Measurements from ENCODE around the gene NBPF1. TPM values are rescaled to one million over a fixed set of nuclear protein-coding genes. Genes with fewer than 3 reads are reported as not detected.
"Not testable (repeated sequence)": the region's sequence is repeated elsewhere in the genome, so short reads cannot be mapped to it uniquely, and the experiment has no call there.

The NBPF1 gene
- total RNA-seq, 1 experiment from 2014 or later = 45.4 TPM

DNA sequence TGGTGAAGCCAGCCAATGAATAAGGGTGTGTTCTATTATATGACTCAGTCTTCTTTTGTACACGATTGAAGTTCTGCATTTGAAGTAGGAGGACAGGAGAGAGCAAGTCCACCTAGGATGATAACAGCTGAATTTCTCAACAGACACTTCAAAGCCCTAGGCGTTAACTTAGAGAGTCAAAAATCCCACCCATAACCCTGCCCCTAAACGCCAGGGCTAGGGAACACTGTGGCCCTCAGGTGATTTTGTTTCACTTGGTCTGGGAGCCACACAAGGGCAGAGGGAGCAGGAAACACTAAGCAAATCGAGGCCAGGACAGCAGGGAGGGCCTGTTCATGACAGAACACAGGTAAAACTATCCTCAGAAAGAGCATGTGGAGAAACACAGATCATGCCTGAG lies 52.3 kb downstream of the NBPF1 start:
- H3K79me2 ChIP-seq (ENCODE audit: low read depth); H3K27me3 ChIP-seq (ENCODE audit: insufficient read depth, low read depth); H3K27ac ChIP-seq; intact Hi-C loops (cut with micrococcal nuclease; ENCODE audit: unreplicated experiment); H3K4me2 ChIP-seq; CTCF ChIA-PET; H4K20me1 ChIP-seq (ENCODE audit: insufficient read depth); H2AFZ ChIP-seq; H3K9me3 ChIP-seq (ENCODE audit: insufficient read depth, low read depth); H3F3A ChIP-seq (ENCODE audit: insufficient read depth, low read depth); POLR2A ChIA-PET (ENCODE audit: unreplicated experiment); H3K9me2 ChIP-seq (ENCODE audit: insufficient read depth); DNase-seq; H3K36me3 ChIP-seq (ENCODE audit: low read depth); H3K4me1 ChIP-seq (replicated peaks; ENCODE audit: insufficient read depth); BruUV-seq (replicated peaks); H3K4me3 ChIP-seq: not testable (repeated sequence)

DNA sequence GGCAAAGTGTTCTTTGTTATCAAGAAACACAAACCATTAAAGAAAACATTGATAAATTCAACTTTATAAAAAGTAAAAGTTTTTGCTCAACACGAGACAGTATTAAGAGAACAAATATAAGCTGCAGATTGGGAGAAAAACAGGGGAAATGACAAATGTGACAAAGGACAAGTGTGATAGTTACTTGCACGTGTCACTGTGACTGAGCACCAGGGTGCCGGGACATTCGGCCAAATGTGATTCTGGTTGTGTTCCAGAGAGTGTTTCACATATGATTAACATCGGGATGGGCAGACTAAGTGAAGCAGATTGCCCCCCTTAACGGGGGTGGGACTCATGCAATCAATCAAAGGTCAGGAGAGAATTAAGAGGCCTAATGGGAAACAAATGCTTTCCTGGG lies 52.9 kb downstream of the NBPF1 start:
- H2AFZ ChIP-seq; H3K4me3 ChIP-seq; POLR2A ChIA-PET (ENCODE audit: unreplicated experiment); BruUV-seq (replicated peaks); H3K27me3 ChIP-seq (ENCODE audit: insufficient read depth, low read depth); H3K4me2 ChIP-seq; intact Hi-C loops (cut with micrococcal nuclease; ENCODE audit: unreplicated experiment); H3K4me1 ChIP-seq (replicated peaks; ENCODE audit: insufficient read depth); DNase-seq; H3K79me2 ChIP-seq (ENCODE audit: low read depth); H3K9me2 ChIP-seq (ENCODE audit: insufficient read depth); H3F3A ChIP-seq (ENCODE audit: insufficient read depth, low read depth); H3K9me3 ChIP-seq (ENCODE audit: insufficient read depth, low read depth); H4K20me1 ChIP-seq (ENCODE audit: insufficient read depth); H3K27ac ChIP-seq; CTCF ChIA-PET; H3K36me3 ChIP-seq (ENCODE audit: low read depth): not testable (repeated sequence)

DNA sequence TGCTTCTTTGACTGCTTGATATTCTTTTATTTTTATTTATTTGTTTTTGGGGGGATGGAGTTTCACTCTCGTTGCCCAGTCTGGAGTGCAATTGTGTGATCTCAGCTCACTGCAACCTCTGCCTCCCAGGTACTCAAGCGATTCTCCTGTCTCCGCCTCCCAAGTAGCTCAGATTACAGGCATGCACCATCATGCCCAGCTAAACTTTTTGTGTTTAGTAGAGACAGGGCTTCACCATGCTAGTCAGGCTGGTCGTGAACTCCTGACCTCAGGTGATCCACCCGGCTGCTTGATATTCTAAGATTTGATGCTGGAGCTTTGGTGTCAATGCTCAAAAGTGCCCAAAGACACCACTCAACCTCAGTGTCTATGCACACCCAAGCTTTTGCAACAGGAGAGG lies 53.7 kb downstream of the NBPF1 start:
- H3K27ac ChIP-seq; H3K36me3 ChIP-seq (ENCODE audit: low read depth); H3K79me2 ChIP-seq (ENCODE audit: low read depth); DNase-seq; BruUV-seq (replicated peaks); H4K20me1 ChIP-seq (ENCODE audit: insufficient read depth); CTCF ChIA-PET; H3K4me3 ChIP-seq; H3K27me3 ChIP-seq (ENCODE audit: insufficient read depth, low read depth); intact Hi-C loops (cut with micrococcal nuclease; ENCODE audit: unreplicated experiment); H3K9me2 ChIP-seq (ENCODE audit: insufficient read depth); H3F3A ChIP-seq (ENCODE audit: insufficient read depth, low read depth); H2AFZ ChIP-seq; H3K4me2 ChIP-seq; H3K4me1 ChIP-seq (replicated peaks; ENCODE audit: insufficient read depth); H3K9me3 ChIP-seq (ENCODE audit: insufficient read depth, low read depth): not testable (repeated sequence)
- POLR2A ChIA-PET (ENCODE audit: unreplicated experiment) = interaction anchor here (0.6 kb wide), 1 partner anchor 119 kb away, joined by 4 read pairs; no protein-coding TSS in a partner anchor

DNA sequence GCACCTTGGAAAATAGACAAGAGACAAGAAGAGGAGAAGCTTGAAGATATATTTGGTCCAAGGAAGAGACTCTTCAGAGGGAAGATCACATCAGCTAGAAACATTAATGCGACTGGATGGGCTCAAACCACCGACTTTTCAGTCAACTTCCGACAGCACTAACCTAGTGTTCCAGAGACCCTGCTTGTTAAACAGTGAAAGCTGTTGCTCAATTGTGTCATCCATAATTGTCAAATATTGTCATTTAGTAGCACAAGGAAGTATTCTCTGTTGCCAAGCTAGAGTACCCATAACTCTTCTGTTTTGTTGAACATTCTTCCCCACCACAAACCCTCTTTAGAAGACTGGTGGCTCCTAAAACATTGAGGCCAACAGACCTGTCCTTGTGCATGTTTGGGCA lies 56.3 kb downstream of the NBPF1 start:
- H4K20me1 ChIP-seq (ENCODE audit: insufficient read depth); POLR2A ChIA-PET (ENCODE audit: unreplicated experiment); BruUV-seq (replicated peaks); H2AFZ ChIP-seq; intact Hi-C loops (cut with micrococcal nuclease; ENCODE audit: unreplicated experiment); H3K79me2 ChIP-seq (ENCODE audit: low read depth); DNase-seq; H3F3A ChIP-seq (ENCODE audit: insufficient read depth, low read depth); H3K4me3 ChIP-seq; H3K9me2 ChIP-seq (ENCODE audit: insufficient read depth); H3K27ac ChIP-seq; H3K4me1 ChIP-seq (replicated peaks; ENCODE audit: insufficient read depth); CTCF ChIA-PET; H3K36me3 ChIP-seq (ENCODE audit: low read depth); H3K4me2 ChIP-seq; H3K27me3 ChIP-seq (ENCODE audit: insufficient read depth, low read depth); H3K9me3 ChIP-seq (ENCODE audit: insufficient read depth, low read depth): not testable (repeated sequence)

DNA sequence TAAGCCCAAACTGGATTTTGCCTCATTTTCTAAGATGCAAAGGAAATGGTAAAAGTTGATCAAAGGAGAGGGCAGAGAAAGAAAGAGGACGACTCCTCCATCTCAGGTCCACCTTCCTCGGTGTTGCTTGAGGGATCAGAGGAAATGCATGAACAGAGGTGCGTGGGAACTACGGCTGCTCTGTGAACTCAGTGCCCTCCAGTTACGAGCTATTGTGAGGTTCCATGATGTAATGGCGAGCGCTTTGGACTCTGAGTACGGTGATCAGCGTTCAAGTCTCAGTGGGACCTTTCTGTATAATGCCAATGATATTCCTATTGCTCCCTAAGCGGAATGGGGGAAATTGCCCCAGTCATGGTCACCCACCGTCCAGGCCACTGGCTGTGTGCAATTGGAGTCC lies 60.1 kb downstream of the NBPF1 start:
- CTCF ChIA-PET; H3K4me1 ChIP-seq (replicated peaks; ENCODE audit: insufficient read depth); H3K27ac ChIP-seq; H3K9me2 ChIP-seq (ENCODE audit: insufficient read depth); H2AFZ ChIP-seq; BruUV-seq (replicated peaks); DNase-seq; H3K4me3 ChIP-seq; H3K79me2 ChIP-seq (ENCODE audit: low read depth); H3K4me2 ChIP-seq; POLR2A ChIA-PET (ENCODE audit: unreplicated experiment); H4K20me1 ChIP-seq (ENCODE audit: insufficient read depth); H3F3A ChIP-seq (ENCODE audit: insufficient read depth, low read depth); H3K27me3 ChIP-seq (ENCODE audit: insufficient read depth, low read depth); H3K9me3 ChIP-seq (ENCODE audit: insufficient read depth, low read depth); intact Hi-C loops (cut with micrococcal nuclease; ENCODE audit: unreplicated experiment); H3K36me3 ChIP-seq (ENCODE audit: low read depth): not testable (repeated sequence)

DNA sequence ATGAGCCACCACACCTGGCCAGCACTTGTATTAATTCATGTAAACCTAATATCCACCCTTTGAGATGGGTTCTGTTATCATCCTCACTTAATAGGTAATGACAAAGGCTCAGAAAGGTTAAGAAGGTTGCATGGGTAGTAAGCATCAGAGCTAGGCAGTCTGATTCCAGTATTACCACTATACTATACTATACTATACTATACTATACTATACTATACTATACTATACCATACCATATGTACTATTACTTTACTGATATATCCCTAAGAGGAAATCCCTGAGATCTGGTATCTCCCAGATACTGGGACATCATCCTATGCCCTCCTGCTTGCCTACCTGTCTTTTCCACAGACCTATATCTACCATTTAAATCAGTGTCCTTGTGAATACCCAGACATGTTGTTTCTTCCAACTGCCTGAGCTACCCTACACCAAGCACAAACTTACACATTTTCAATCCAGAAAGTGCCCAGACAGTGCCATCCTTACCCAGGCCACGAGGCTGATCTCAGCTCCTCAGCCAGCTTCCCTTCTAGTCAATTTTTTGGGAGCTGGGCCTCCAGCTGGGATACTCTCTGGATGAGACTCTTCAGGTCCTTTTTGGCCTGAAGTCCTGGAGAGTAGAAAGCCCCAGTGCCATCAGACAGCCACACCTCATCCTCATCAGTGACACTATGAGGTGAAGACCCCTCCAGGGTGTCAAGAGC lies 63.0 kb downstream of the NBPF1 start:
- POLR2A ChIA-PET (ENCODE audit: unreplicated experiment) = not testable (repeated sequence)

DNA sequence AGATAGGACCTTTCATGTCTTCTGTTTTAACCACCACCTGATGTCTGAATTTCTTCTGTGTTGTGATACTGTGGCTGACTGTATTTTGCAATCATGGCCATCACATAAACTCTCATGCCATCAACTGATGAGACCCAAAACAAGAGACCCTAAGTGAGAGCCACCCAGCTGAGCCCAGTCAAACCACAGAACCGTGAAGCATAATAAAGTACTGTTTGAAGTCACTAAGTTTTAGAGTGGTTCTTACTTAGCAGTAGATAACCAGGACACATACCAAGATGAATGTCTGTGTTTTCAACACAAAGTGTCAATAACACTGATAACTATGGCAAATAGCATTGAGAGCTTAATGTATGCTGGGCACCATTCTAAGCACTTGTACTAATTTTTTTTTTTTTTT lies 63.8 kb downstream of the NBPF1 start:
- H3K27ac ChIP-seq; H3F3A ChIP-seq (ENCODE audit: insufficient read depth, low read depth); H4K20me1 ChIP-seq (ENCODE audit: insufficient read depth); CTCF ChIA-PET; intact Hi-C loops (cut with micrococcal nuclease; ENCODE audit: unreplicated experiment); POLR2A ChIA-PET (ENCODE audit: unreplicated experiment); H3K4me1 ChIP-seq (replicated peaks; ENCODE audit: insufficient read depth); H3K79me2 ChIP-seq (ENCODE audit: low read depth); H2AFZ ChIP-seq; DNase-seq; H3K4me3 ChIP-seq; H3K9me3 ChIP-seq (ENCODE audit: insufficient read depth, low read depth); BruUV-seq (replicated peaks); H3K9me2 ChIP-seq (ENCODE audit: insufficient read depth); H3K36me3 ChIP-seq (ENCODE audit: low read depth); H3K4me2 ChIP-seq; H3K27me3 ChIP-seq (ENCODE audit: insufficient read depth, low read depth): not testable (repeated sequence)

More for the DNA sequence above, 63.0 kb downstream of the NBPF1 start:
- H3K27me3 ChIP-seq (ENCODE audit: insufficient read depth, low read depth); H4K20me1 ChIP-seq (ENCODE audit: insufficient read depth); BruUV-seq (replicated peaks); H3K27ac ChIP-seq; H3K36me3 ChIP-seq (ENCODE audit: low read depth); H3K9me2 ChIP-seq (ENCODE audit: insufficient read depth); H3K9me3 ChIP-seq (ENCODE audit: insufficient read depth, low read depth); H3F3A ChIP-seq (ENCODE audit: insufficient read depth, low read depth); CTCF ChIA-PET; H2AFZ ChIP-seq; H3K79me2 ChIP-seq (ENCODE audit: low read depth); intact Hi-C loops (cut with micrococcal nuclease; ENCODE audit: unreplicated experiment); DNase-seq; H3K4me1 ChIP-seq (replicated peaks; ENCODE audit: insufficient read depth); H3K4me2 ChIP-seq; H3K4me3 ChIP-seq: not testable (repeated sequence)

All from PC-9 (cell line).